GM19043 (cell line): ENCODE results near the gene KCNK4.
A peak's percentile ranks its signal among the peaks of the same experiment; 100 is the strongest.

Experiments used
- ATAC-seq: cut with Tn5 transposase; IDR thresholded peaks from one replicate; pipeline ENCODE4 v1.9.1; 2021; ENCODE audit warnings: low read depth; ENCODE audit not compliant: unreplicated experiment

KCNK4 gene

GRCh38 chr11:64268025-64268892 is 22.8 kb upstream of the KCNK4 start:
- no peak for ATAC-seq

- no peak for ATAC-seq
Measured at GRCh38 chr11:64268893-64269539, 22.1 kb upstream of the KCNK4 start.

- peak; percentile 69 for ATAC-seq
Measured at GRCh38 chr11:64269540-64270220, 21.4 kb upstream of the KCNK4 start.

- no peak for ATAC-seq
Measured at GRCh38 chr11:64275031-64275800, 15.9 kb upstream of the KCNK4 start.

- no peak for ATAC-seq
Measured at GRCh38 chr11:64275841-64276240, 15.3 kb upstream of the KCNK4 start.

- ATAC-seq, result no peak
Measured at GRCh38 chr11:64276653-64277431, 14.3 kb upstream of the KCNK4 start.

- ATAC-seq, result no peak
Measured at GRCh38 chr11:64278576-64279190, 12.4 kb upstream of the KCNK4 start.

- no peak for ATAC-seq
Measured at GRCh38 chr11:64281957-64282770, 8.9 kb upstream of the KCNK4 start.

- no peak for ATAC-seq
Measured at GRCh38 chr11:64283092-64283491, 8.0 kb upstream of the KCNK4 start.

- peak; percentile 84 for ATAC-seq
Measured at GRCh38 chr11:64284048-64284961, 6.8 kb upstream of the KCNK4 start, which contains the start of gene BAD. BAD (minus strand) TSS chr11:64284665; CDS start chr11:64284368, 297 bp downstream.

GRCh38 chr11:64284962-64285884 is 5.9 kb upstream of the KCNK4 start, which contains the start of gene GPR137:
GPR137 (plus strand) TSS chr11:64285848; CDS start chr11:64286525, 677 bp downstream.
- peak; percentile 48 for ATAC-seq

- ATAC-seq, result no peak
Measured at GRCh38 chr11:64285885-64286800, 5.0 kb upstream of the KCNK4 start.

- ATAC-seq, result no peak
Measured at GRCh38 chr11:64286801-64287159, 4.3 kb upstream of the KCNK4 start.

- ATAC-seq, result no peak
Measured at GRCh38 chr11:64287676-64288352, 3.3 kb upstream of the KCNK4 start.

- no peak for ATAC-seq
Measured at GRCh38 chr11:64288353-64288750, 2.8 kb upstream of the KCNK4 start.
